ENCODE data around the gene CCT6B. TPM values are rescaled to one million over a fixed set of nuclear protein-coding genes. Genes with fewer than 3 reads are reported as not detected.

Gene CCT6B
- total RNA-seq, 1 experiment from 2014 or later = 0.52 TPM

DNA sequence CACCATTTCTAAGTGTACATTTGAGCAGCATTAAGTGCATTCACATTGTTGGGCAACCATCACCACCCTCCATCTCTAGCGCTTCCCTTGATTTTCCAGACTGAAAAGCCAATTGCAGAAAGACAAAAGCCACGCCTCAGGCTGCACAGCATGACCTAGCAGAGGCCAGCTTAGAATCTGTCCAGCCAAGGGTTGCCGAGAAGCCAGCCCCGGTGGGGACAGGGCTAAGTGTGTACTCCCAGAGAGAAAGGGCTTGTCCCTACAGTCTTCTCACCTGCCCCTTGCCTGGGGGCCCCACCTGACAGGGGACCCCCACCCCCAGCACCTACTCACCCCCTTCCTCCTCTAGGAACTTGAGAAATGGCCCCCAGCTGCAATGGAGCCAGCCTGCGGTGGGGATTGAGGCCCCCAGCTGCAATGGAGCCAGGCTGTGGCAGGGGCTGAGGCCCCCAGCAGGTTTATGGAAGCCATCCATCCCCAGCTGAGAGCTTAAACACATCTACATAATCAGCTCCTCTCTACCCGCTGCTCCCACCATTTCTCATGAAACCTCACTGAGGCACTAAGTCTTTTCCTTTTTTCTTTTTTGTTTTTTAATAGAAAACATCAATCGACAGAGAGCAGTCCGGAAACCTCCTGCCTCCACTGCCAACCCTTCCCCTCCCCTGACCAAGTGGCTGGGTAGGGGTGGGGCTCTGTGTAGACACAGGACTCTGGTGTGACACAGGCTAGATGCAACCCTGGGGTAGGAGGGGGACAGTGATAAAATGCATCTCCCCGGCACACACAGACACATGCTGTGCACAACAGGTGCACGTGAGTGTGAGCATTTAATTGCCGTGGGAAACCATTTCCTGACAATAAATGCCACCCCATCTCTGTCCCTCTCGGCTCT lies 77.9 kb downstream of the CCT6B start:
- TF ChIP-seq, protein P1, sequence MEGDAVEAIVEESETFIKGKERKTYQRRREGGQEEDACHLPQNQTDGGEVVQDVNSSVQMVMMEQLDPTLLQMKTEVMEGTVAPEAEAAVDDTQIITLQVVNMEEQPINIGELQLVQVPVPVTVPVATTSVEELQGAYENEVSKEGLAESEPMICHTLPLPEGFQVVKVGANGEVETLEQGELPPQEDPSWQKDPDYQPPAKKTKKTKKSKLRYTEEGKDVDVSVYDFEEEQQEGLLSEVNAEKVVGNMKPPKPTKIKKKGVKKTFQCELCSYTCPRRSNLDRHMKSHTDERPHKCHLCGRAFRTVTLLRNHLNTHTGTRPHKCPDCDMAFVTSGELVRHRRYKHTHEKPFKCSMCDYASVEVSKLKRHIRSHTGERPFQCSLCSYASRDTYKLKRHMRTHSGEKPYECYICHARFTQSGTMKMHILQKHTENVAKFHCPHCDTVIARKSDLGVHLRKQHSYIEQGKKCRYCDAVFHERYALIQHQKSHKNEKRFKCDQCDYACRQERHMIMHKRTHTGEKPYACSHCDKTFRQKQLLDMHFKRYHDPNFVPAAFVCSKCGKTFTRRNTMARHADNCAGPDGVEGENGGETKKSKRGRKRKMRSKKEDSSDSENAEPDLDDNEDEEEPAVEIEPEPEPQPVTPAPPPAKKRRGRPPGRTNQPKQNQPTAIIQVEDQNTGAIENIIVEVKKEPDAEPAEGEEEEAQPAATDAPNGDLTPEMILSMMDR (IDR thresholded peaks at IDR 0.05; ENCODE audit: unreplicated experiment) = no peak
- CTCF ChIA-PET = no interaction called here
- peaks cover 100% of the 10 kb centered on the region for H3K27me3 Mint-ChIP-seq (ENCODE audit: unreplicated experiment)
- BruUV-seq (replicated peaks) = no TSS peak
- no peak overlapping the region for H3K27ac Mint-ChIP-seq (ENCODE audit: unreplicated experiment)
- no peak for DNase-seq
- H3K4me3 Mint-ChIP-seq (ENCODE audit: low read depth, unreplicated experiment) = no peak overlapping the region
- H3K36me3 Mint-ChIP-seq (ENCODE audit: insufficient read depth, unreplicated experiment) = no peaks in the 10 kb centered on the region
- no peaks in the 10 kb centered on the region for H3K4me1 Mint-ChIP-seq (ENCODE audit: low read depth, unreplicated experiment)
- peaks cover 2% of the 10 kb centered on the region for H3K9me3 Mint-ChIP-seq (ENCODE audit: low read depth, unreplicated experiment)
- intact Hi-C loops (cut with micrococcal nuclease; ENCODE audit: unreplicated experiment) = no loop called here

DNA sequence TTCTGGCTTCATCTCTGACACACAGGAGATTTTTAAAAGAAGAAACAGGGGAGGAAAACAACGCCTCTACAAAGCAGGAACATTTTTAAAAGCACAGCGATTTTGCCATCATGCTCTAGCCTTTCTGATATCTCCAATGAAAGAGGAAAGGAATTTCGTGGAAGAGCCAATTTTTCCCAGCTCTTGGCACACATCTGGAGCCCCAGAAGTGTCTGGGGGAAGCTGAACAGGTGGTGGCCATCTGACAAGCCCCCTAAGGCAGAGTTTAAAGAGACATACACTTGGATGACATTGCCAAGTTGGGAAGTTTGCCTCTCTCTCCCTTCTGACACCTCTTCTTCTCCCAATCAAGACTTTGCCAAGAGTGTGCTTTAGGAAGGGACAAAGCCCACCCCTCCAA lies 82.1 kb downstream of the CCT6B start:
- H3K27ac Mint-ChIP-seq (ENCODE audit: unreplicated experiment) = no peak overlapping the region
- TF ChIP-seq, protein P1 (IDR thresholded peaks at IDR 0.05; ENCODE audit: unreplicated experiment) = no peak
- H3K9me3 Mint-ChIP-seq (ENCODE audit: low read depth, unreplicated experiment) = peaks cover 2% of the 10 kb centered on the region
- peaks cover 100% of the 10 kb centered on the region for H3K27me3 Mint-ChIP-seq (ENCODE audit: unreplicated experiment)
- no peak overlapping the region for H3K4me3 Mint-ChIP-seq (ENCODE audit: low read depth, unreplicated experiment)
- no peaks in the 10 kb centered on the region for H3K36me3 Mint-ChIP-seq (ENCODE audit: insufficient read depth, unreplicated experiment)
- intact Hi-C loops (cut with micrococcal nuclease; ENCODE audit: unreplicated experiment) = no loop called here
- no peak for DNase-seq
- CTCF ChIA-PET = interaction anchor here (0.5 kb wide), 1 partner anchor 288 kb away, joined by 3 read pairs; no protein-coding TSS in a partner anchor
- no peaks in the 10 kb centered on the region for H3K4me1 Mint-ChIP-seq (ENCODE audit: low read depth, unreplicated experiment)
- BruUV-seq (replicated peaks) = no TSS peak

Other genes with a start within 250 kb of the CCT6B start
- gene ZNF830, start 80 bp upstream of the CCT6B start, total RNA-seq (2022) = 14.6 and 18.9 TPM in 2 replicates
- 25.8 and 30.0 TPM in 2 replicates for gene LIG3, start 19.1 kb upstream of the CCT6B start, total RNA-seq (2022)
- gene RFFL, start 102.2 kb upstream of the CCT6B start, total RNA-seq (2022) = 29.2 and 35.8 TPM in 2 replicates
- 16.8 and 17.1 TPM in 2 replicates for gene RAD51D, start 158.4 kb upstream of the CCT6B start, total RNA-seq (2022)
- not detected in 2 replicates for gene FNDC8, start 160.2 kb upstream of the CCT6B start, total RNA-seq (2022)
- gene NLE1, start 180.8 kb upstream of the CCT6B start, total RNA-seq (2022) = 30.0 and 33.1 TPM in 2 replicates
- gene UNC45B, start 186.4 kb upstream of the CCT6B start, total RNA-seq (2022) = not detected in 2 replicates
- not detected in 2 replicates for gene SLC35G3, start 232.9 kb upstream of the CCT6B start, total RNA-seq (2022)

All from Calu3 (cell line).